Smooth muscle cell (in vitro differentiated cells): ENCODE data around the gene SORCS2. TPM values are rescaled to one million over a fixed set of nuclear protein-coding genes. Genes with fewer than 3 reads are reported as not detected.

Source experiments
- DNase-seq: peaks from one replicate; lab custom pipeline; 2025; ENCODE audit not compliant: unreplicated experiment; lab: John Stamatoyannopoulos, UW
- H2AFZ ChIP-seq: fragments of 200-600 bp; sonication (generic); 2 replicates; pipeline ENCODE4 v1.6.0; 2016; ENCODE audit warnings: antibody characterized with exemption, low read depth, mild to moderate bottlenecking
- H3F3A ChIP-seq: fragments of 200-600 bp; sonication (generic); 2 replicates; pipeline ENCODE4 v1.6.0; 2017; ENCODE audit warnings: antibody characterized with exemption, low read depth
- H3K27ac ChIP-seq: fragments of 200-600 bp; sonication (generic); 2 replicates; pipeline ENCODE4 v1.5.1; 2016; ENCODE audit warnings: low read depth, mild to moderate bottlenecking
- H3K27me3 ChIP-seq: fragments of 200-600 bp; sonication (generic); 2 replicates; pipeline ENCODE4 v1.6.1; 2016; ENCODE audit warnings: low read depth, mild to moderate bottlenecking
- H3K36me3 ChIP-seq: fragments of 200-600 bp; sonication (generic); 2 replicates; pipeline ENCODE4 v1.5.1; 2016; ENCODE audit warnings: low read depth
- H3K4me1 ChIP-seq: fragments of 200-600 bp; sonication (generic); 2 replicates; pipeline ENCODE4 v1.5.1; 2016; ENCODE audit warnings: low read depth
- H3K4me2 ChIP-seq: fragments of 200-600 bp; sonication (generic); 2 replicates; pipeline ENCODE4 v1.6.0; 2016; ENCODE audit warnings: mild to moderate bottlenecking
- H3K4me3 ChIP-seq: fragments of 200-600 bp; sonication (generic); 2 replicates; pipeline ENCODE4 v1.5.1; 2016; ENCODE audit warnings: mild to moderate bottlenecking
- H3K79me2 ChIP-seq: fragments of 200-600 bp; sonication (generic); 2 replicates; pipeline ENCODE4 v1.6.0; 2016; ENCODE audit warnings: low read depth, mild to moderate bottlenecking
- H3K9ac ChIP-seq: fragments of 200-600 bp; sonication (generic); 2 replicates; pipeline ENCODE4 v1.6.0; 2016; ENCODE audit warnings: low read depth
- H3K9me3 ChIP-seq: fragments of 200-600 bp; sonication (generic); replicated peaks from 2 replicates; pipeline ENCODE4 v1.5.1; 2016; ENCODE audit warnings: low read depth
- H4K20me1 ChIP-seq: fragments of 200-600 bp; sonication (generic); 2 replicates; pipeline ENCODE4 v1.6.0; 2016; ENCODE audit warnings: low read depth
- CTCF ChIP-seq: fragments of 200-600 bp; sonication (generic); IDR thresholded peaks from 2 replicates; pipeline ENCODE4 v1.5.1; 2017; ENCODE audit warnings: borderline replicate concordance, mild to moderate bottlenecking, antibody characterized with exemption; ENCODE audit not compliant: insufficient read depth, poor library complexity, severe bottlenecking
- WGBS: methylation state at CpG from one replicate; pipeline ENCODE4 v1.1.7; 2016; ENCODE audit warnings: low lambda C conversion rate; 5-methylcytosine and 5-hydroxymethylcytosine counted together
- polyA plus RNA-seq: library from polyadenylated mRNA; unstranded; fragments of >200 nt; fragmentation: Nextera tagmentation; extraction: Ambion mirVana; gene quantifications from 2 replicates; pipeline ENCODE4 v1.2.1, GENCODE V29; 2016
- total RNA-seq: library from RNA; depleted of rRNA; stranded (reverse); fragments of >200 nt; gene quantifications from 2 replicates; pipeline ENCODE4 v1.2.3, GENCODE V29; 2014

Gene SORCS2
- total and polyA plus RNA-seq, 2 experiments from 2014 or later: 5.2 to 9.3 TPM

DNA sequence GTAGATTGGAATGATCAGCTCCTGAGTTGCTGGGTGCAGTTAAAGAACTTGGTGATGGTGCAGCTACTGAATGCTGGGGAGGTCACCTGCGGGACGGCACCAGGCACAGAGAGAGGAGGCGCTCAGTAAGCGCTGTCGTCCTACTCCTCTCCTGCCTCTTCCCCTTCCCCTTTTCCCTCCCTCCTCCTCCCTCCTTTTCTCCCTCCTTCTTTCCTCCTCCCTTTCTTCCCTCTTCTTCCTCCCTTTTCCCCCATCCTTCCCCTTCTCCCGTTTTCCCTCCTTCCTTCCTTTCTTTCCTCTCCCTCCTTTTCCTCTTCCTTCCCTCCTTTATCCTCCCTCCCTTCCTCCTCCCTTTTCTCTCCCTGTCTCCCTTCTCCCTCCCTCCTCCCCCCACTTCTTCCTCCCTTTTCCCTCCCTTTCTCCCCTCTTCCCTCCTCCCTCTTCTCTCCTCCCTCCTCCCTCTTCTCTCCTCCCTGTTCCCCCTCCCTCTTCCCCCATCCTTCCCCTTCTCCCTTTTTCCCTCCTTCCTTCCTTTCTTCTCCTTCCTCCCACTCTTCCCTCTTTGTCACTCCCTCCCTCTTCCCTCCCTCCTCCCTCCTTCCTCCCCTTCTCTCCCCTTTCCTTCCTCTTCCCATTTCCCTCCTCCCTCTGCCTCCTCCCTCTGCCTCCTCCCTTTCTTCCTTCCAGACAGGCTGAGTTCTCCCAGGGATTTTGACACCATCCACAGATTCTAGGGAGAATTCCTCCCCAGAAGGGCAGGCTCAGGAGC, 330.3 kb downstream of the SORCS2 start:
- Histone ChIP-seq H3K4me1 (peaks cover 10% of the 10 kb centered on the region), H3K27ac (no peak overlapping the region), H2AFZ (no peak overlapping the region), H3K79me2 (no peaks in the 10 kb centered on the region), H3K4me2 (no peak overlapping the region), H3F3A (no peaks in the 10 kb centered on the region), H3K9ac (no peak overlapping the region), H3K9me3 (no peaks in the 10 kb centered on the region), H3K36me3 (no peaks in the 10 kb centered on the region), H4K20me1 (no peaks in the 10 kb centered on the region), H3K4me3 (no peak overlapping the region), H3K27me3 (peaks cover 57% of the 10 kb centered on the region)
- WGBS: 76% methylated on average over 5 of the region's 6 CpGs
- TF ChIP-seq CTCF: no peak
- no peak for DNase-seq

- Histone ChIP-seq H3K79me2 (no peaks in the 10 kb centered on the region), H2AFZ (no peak overlapping the region), H3K4me2 (no peak overlapping the region), H3K36me3 (no peaks in the 10 kb centered on the region), H4K20me1 (no peaks in the 10 kb centered on the region), H3K9ac (no peak overlapping the region), H3K9me3 (no peaks in the 10 kb centered on the region), H3K4me3 (no peak overlapping the region), H3K4me1 (peaks cover 11% of the 10 kb centered on the region), H3K27ac (no peak overlapping the region), H3K27me3 (peaks cover 48% of the 10 kb centered on the region), H3F3A (no peaks in the 10 kb centered on the region)
- 94% methylated on average over 11 of the region's 12 CpGs for WGBS
- DNase-seq: no peak
- no peak for TF ChIP-seq CTCF
Observed at GRCh38 chr4:7523526-7523925, 331.2 kb downstream of the SORCS2 start.

GRCh38 chr4:7524064-7524682, 331.8 kb downstream of the SORCS2 start:
- H3K4me1 ChIP-seq: peaks cover 15% of the 10 kb centered on the region
- H3K9me3 ChIP-seq: no peaks in the 10 kb centered on the region
- no peak for TF ChIP-seq CTCF
- H3K27ac ChIP-seq: no peak overlapping the region
- WGBS: 84% methylated on average over 12 of the region's 12 CpGs
- H4K20me1 ChIP-seq: no peaks in the 10 kb centered on the region
- DNase-seq: no peak
- H3F3A ChIP-seq: no peaks in the 10 kb centered on the region
- H3K79me2 ChIP-seq: no peaks in the 10 kb centered on the region
- no peak overlapping the region for H2AFZ ChIP-seq
- no peak overlapping the region for H3K4me2 ChIP-seq
- no peak overlapping the region for H3K9ac ChIP-seq
- H3K4me3 ChIP-seq: no peak overlapping the region
- H3K36me3 ChIP-seq: no peaks in the 10 kb centered on the region
- peaks cover 42% of the 10 kb centered on the region for H3K27me3 ChIP-seq
